Measurements from ENCODE around the gene TFR2. TPM values are rescaled to one million over a fixed set of nuclear protein-coding genes. Genes with fewer than 3 reads are reported as not detected.
A peak's percentile ranks its signal among the peaks of the same experiment; 100 is the strongest.

Gene TFR2
- total and polyA plus RNA-seq, 2 donors (not counting 3 experiments of a cell fraction or from before 2014, with no cell fraction given) = 0.37 to 0.60 TPM

DNA sequence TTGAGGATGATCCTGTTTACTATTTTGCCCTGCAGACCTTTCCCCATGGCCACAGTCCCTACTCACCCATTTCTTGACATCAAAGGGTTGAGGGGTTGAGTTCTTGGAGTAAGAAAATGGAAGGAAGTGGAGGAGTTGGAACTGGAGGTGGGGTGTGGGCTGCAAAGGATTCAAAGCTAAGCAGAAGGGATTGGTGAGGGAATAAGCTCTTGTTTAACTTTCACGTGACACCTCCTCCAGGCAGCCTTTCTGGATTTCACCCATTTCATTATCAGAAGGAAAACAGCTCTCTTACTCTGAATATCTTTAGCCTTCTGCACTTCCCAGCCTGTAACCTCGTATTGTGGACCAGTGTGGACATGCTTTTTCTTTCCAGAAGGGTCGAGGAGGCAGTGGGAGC is 15.3 kb downstream of the TFR2 start:
- intact Hi-C loops (cut with micrococcal nuclease) = loop anchor here (1.0 to 5.0 kb wide), 3 partner anchors 14 to 66 kb away; partner anchors contain the start of genes ACTL6B, GIGYF1 and MOSPD3
- no peaks in the 10 kb centered on the region for H4K20me1 ChIP-seq (replicated peaks; ENCODE audit: control insufficient read depth, extremely low read depth, insufficient read depth, low read length)
- ChIA-PET CTCF (interaction anchor here (0.6 to 2.4 kb wide), 6 partner anchors 9 to 157 kb away, joined by 3 to 11 read pairs (median 4); partner anchors contain the start of gene MOSPD3), POLR2A (interaction anchor here (0.7 kb wide), 1 partner anchor 338 kb away, joined by 3 read pairs; no protein-coding TSS in a partner anchor)
- no peaks in the 10 kb centered on the region for H3K36me3 ChIP-seq (ENCODE audit: control insufficient read depth in 2 of 2, extremely low read depth in 1 of 2, insufficient read depth in 2 of 2, low read length in 2 of 2)
- no peak overlapping the region for H3K4me2 ChIP-seq (ENCODE audit: insufficient read depth, low read length)
- no peaks in the 10 kb centered on the region for H3K9me3 ChIP-seq (replicated peaks; ENCODE audit: control insufficient read depth, insufficient read depth, low read length)
- peak overlapping the region; percentile 83 for H2AFZ ChIP-seq (ENCODE audit: low read depth, low read length)
- H3K4me1 ChIP-seq (ENCODE audit: control insufficient read depth, extremely low read depth, insufficient read depth, low read length) = peaks cover 3% of the 10 kb centered on the region
- H3K4me3 ChIP-seq (replicated peaks in 1 of 3; ENCODE audit: insufficient read depth in 1 of 3, low read depth in 1 of 3, low read length in 3 of 3) = no peak overlapping the region
- dilution Hi-C loops (cut with MboI; ENCODE audit: extremely low pct_ligation_motif_present, low sequenced_read_pairs) = no loop called here
- FAIRE-seq (no peak), DNase-seq (ENCODE audit: low read depth, low spot score) (no peak)
- no peaks in the 10 kb centered on the region for H3K27me3 ChIP-seq (ENCODE audit: control insufficient read depth in 2 of 2, insufficient read depth in 2 of 2, low read length in 2 of 2)
- no peak for TF ChIP-seq JUN (IDR thresholded peaks at IDR 0.05; ENCODE audit: borderline replicate concordance, insufficient read depth, insufficient read length, low read depth)
- TF ChIP-seq GATA2 (IDR thresholded peaks at IDR 0.05; ENCODE audit: insufficient read depth, insufficient read length, low read depth, low read length) = no peak
- no peak for TF ChIP-seq MYC (IDR thresholded peaks at IDR 0.05; ENCODE audit: low read depth, low read length)
- TF ChIP-seq POLR2AphosphoS5 (IDR thresholded peaks at IDR 0.05; ENCODE audit: insufficient read depth, low read depth, low read length) = no peak
- TF ChIP-seq POLR2A (IDR thresholded peaks at IDR 0.05; ENCODE audit: low read depth, low read length) = no peak
- no peak for TF ChIP-seq EZH2 (IDR thresholded peaks at IDR 0.05; ENCODE audit: borderline replicate concordance, low read depth, low read length, severe bottlenecking)
- H3K27ac ChIP-seq (ENCODE audit: insufficient read depth, low read depth, low read length) = no peak overlapping the region
- H3K79me2 ChIP-seq (ENCODE audit: control insufficient read depth, insufficient read depth, low read length) = no peaks in the 10 kb centered on the region
- no peaks in the 10 kb centered on the region for H3K9me1 ChIP-seq (replicated peaks; ENCODE audit: control insufficient read depth, extremely low read depth, insufficient read depth, low read length)
- no peak overlapping the region for H3K9ac ChIP-seq (replicated peaks; ENCODE audit: extremely low read depth, insufficient read depth, low read length)
- BruUV-seq (replicated peaks) = no TSS peak

DNA sequence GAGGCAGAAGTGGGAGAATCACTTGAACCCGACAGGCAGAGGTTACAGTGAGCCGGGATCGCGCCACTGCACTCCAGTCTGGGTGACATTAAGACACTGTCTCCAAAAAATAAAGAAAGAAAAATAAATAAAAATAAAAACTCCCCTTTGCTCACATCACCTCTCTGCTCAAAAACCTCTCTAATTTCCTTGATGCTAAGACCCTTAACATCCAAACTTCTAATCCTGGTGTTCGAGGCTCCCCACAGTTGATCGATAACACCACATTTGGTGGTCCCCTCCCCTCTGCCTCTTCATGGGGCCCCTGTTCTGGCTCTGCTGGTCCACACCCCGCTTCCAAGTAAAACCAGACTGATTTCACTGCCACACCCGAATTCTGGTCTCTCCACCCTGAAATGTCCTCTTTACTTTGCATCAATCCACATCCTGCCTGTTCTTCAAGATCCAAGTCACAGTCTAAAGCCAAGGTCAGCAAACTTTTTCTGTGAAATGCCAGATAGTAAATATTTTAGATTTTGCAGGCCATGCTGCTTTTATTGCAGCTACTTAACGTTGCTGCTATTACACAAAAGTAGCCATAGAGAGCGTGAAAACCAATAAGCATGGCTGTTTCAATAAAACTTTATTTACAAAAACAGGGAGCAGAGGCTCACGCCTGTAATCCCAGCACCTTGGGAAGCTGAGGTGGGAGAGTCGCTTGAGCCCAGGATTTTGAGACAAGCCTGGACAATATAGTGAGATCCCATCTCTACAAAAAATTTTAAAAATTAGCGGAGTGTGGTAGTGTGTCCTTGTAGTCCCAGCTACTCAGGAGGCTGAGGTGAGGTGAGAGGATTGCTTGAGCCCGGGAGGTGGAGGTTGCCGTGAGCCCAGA is 17.2 kb downstream of the TFR2 start:
- CTCF ChIA-PET = interaction anchor here (1.5 kb wide), 1 partner anchor 10 kb away, joined by 4 read pairs; no protein-coding TSS in a partner anchor
- TF ChIP-seq, protein P1, sequence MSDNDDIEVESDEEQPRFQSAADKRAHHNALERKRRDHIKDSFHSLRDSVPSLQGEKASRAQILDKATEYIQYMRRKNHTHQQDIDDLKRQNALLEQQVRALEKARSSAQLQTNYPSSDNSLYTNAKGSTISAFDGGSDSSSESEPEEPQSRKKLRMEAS (IDR thresholded peaks at IDR 0.05; ENCODE audit: insufficient read depth, insufficient read length) = no peak
- TF ChIP-seq FOS (IDR thresholded peaks at IDR 0.05; ENCODE audit: borderline replicate concordance, insufficient read depth, low read length) = no peak
- TF ChIP-seq GATA2 (IDR thresholded peaks at IDR 0.05; ENCODE audit: insufficient read depth, insufficient read length, low read depth, low read length) = no peak
- TF ChIP-seq MYC (IDR thresholded peaks at IDR 0.05; ENCODE audit: low read depth, low read length) = no peak
- no peak for TF ChIP-seq POLR2A (IDR thresholded peaks at IDR 0.05; ENCODE audit: low read depth, low read length)
- TF ChIP-seq, protein P2, sequence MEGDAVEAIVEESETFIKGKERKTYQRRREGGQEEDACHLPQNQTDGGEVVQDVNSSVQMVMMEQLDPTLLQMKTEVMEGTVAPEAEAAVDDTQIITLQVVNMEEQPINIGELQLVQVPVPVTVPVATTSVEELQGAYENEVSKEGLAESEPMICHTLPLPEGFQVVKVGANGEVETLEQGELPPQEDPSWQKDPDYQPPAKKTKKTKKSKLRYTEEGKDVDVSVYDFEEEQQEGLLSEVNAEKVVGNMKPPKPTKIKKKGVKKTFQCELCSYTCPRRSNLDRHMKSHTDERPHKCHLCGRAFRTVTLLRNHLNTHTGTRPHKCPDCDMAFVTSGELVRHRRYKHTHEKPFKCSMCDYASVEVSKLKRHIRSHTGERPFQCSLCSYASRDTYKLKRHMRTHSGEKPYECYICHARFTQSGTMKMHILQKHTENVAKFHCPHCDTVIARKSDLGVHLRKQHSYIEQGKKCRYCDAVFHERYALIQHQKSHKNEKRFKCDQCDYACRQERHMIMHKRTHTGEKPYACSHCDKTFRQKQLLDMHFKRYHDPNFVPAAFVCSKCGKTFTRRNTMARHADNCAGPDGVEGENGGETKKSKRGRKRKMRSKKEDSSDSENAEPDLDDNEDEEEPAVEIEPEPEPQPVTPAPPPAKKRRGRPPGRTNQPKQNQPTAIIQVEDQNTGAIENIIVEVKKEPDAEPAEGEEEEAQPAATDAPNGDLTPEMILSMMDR (IDR thresholded peaks at IDR 0.05; ENCODE audit: extremely low read depth in 1 of 2, insufficient read depth in 1 of 2, low read depth in 1 of 2, low read length in 2 of 2) = no peak
- no peak for TF ChIP-seq JUN (IDR thresholded peaks at IDR 0.05; ENCODE audit: borderline replicate concordance, insufficient read depth, insufficient read length, low read depth)
- no peak for TF ChIP-seq POLR2AphosphoS5 (IDR thresholded peaks at IDR 0.05; ENCODE audit: insufficient read depth, low read depth, low read length)
- TF ChIP-seq EZH2 (IDR thresholded peaks at IDR 0.05; ENCODE audit: borderline replicate concordance, low read depth, low read length, severe bottlenecking) = no peak
- intact Hi-C loops (cut with micrococcal nuclease) = no loop called here
- no peak overlapping the region for H3K4me3 ChIP-seq (replicated peaks in 1 of 3; ENCODE audit: insufficient read depth in 1 of 3, low read depth in 1 of 3, low read length in 3 of 3)
- no peaks in the 10 kb centered on the region for H3K9me1 ChIP-seq (replicated peaks; ENCODE audit: control insufficient read depth, extremely low read depth, insufficient read depth, low read length)
- H2AFZ ChIP-seq (ENCODE audit: low read depth, low read length) = no peak overlapping the region
- POLR2A ChIA-PET = interaction anchor here (0.7 kb wide), 1 partner anchor 595 kb away, joined by 3 read pairs; no protein-coding TSS in a partner anchor
- no peaks in the 10 kb centered on the region for H4K20me1 ChIP-seq (replicated peaks; ENCODE audit: control insufficient read depth, extremely low read depth, insufficient read depth, low read length)
- H3K36me3 ChIP-seq (ENCODE audit: control insufficient read depth in 2 of 2, extremely low read depth in 1 of 2, insufficient read depth in 2 of 2, low read length in 2 of 2) = no peaks in the 10 kb centered on the region
- no peaks in the 10 kb centered on the region for H3K9me3 ChIP-seq (replicated peaks; ENCODE audit: control insufficient read depth, insufficient read depth, low read length)
- no peak overlapping the region for H3K27ac ChIP-seq (ENCODE audit: insufficient read depth, low read depth, low read length)
- no peak overlapping the region for H3K9ac ChIP-seq (replicated peaks; ENCODE audit: extremely low read depth, insufficient read depth, low read length)
- H3K4me1 ChIP-seq (ENCODE audit: control insufficient read depth, extremely low read depth, insufficient read depth, low read length) = peaks cover 3% of the 10 kb centered on the region
- H3K27me3 ChIP-seq (ENCODE audit: control insufficient read depth in 2 of 2, insufficient read depth in 2 of 2, low read length in 2 of 2) = no peaks in the 10 kb centered on the region
- BruUV-seq (replicated peaks) = no TSS peak
- no peak overlapping the region for H3K4me2 ChIP-seq (ENCODE audit: insufficient read depth, low read length)
- dilution Hi-C loops (cut with MboI; ENCODE audit: extremely low pct_ligation_motif_present, low sequenced_read_pairs) = no loop called here
- FAIRE-seq (no peak), DNase-seq (ENCODE audit: low read depth, low spot score) (no peak)
- no peaks in the 10 kb centered on the region for H3K79me2 ChIP-seq (ENCODE audit: control insufficient read depth, insufficient read depth, low read length)
